Fibroblast of lung (primary cell): ENCODE results near the gene LAYN. TPM values are rescaled to one million over a fixed set of nuclear protein-coding genes. Genes with fewer than 3 reads are reported as not detected.

Experiments used
- DNase-seq, 2 donors: peaks; one replicate each; pipeline versions ENCODE4 v3.0.0 to v3.0.0-alpha.2; 2010; ENCODE audit warnings: low read depth in 2 of 2
- H2AFZ ChIP-seq: 2 replicates; pipeline ENCODE4 v1.5.1; 2012; ENCODE audit warnings: low read length, control low read depth, inconsistent platforms
- H3K27ac ChIP-seq: 2 replicates; pipeline ENCODE4 v1.5.1; 2011; ENCODE audit warnings: low read length, control low read depth; ENCODE audit not compliant: insufficient read depth
- H3K27me3 ChIP-seq: 2 replicates; pipeline ENCODE4 v1.5.1; 2011; ENCODE audit warnings: mild to moderate bottlenecking, low read length; ENCODE audit not compliant: control insufficient read depth, insufficient read depth
- H3K36me3 ChIP-seq: 2 replicates; pipeline ENCODE4 v1.5.1; 2011; ENCODE audit warnings: low read length; ENCODE audit not compliant: control insufficient read depth, insufficient read depth
- H3K4me1 ChIP-seq: 2 replicates; pipeline ENCODE4 v1.5.1; 2011; ENCODE audit warnings: low read length; ENCODE audit not compliant: control insufficient read depth, insufficient read depth; ENCODE audit errors: extremely low read depth
- H3K4me2 ChIP-seq: 2 replicates; pipeline ENCODE4 v1.5.1; 2011; ENCODE audit warnings: low read length, control low read depth; ENCODE audit not compliant: insufficient read depth; ENCODE audit errors: extremely low read depth
- H3K4me3 ChIP-seq, 4 experiments: fragments of 200-600 bp in 1 of 4; sonication (generic) in 1 of 4; replicated peaks in 1 of 4; 2 replicates each; pipeline ENCODE4 v1.5.1; 2011 to 2016; ENCODE audit warnings: low read length in 4 of 4, low read depth in 3 of 4, mild to moderate bottlenecking in 3 of 4, control low read depth in 2 of 4, inconsistent platforms in 1 of 4, mixed read lengths in 1 of 4; ENCODE audit not compliant: insufficient read depth in 1 of 4; ENCODE audit errors: control extremely low read depth in 1 of 4
- H3K79me2 ChIP-seq: 2 replicates; pipeline ENCODE4 v1.5.1; 2012; ENCODE audit warnings: mild to moderate bottlenecking, low read length, inconsistent platforms; ENCODE audit not compliant: control insufficient read depth, insufficient read depth
- H3K9ac ChIP-seq: 2 replicates; pipeline ENCODE4 v1.5.1; 2011; ENCODE audit warnings: mild to moderate bottlenecking, low read length, control low read depth; ENCODE audit not compliant: insufficient read depth
- H3K9me3 ChIP-seq: 2 replicates; pipeline ENCODE4 v1.5.1; 2012; ENCODE audit warnings: low read depth, low read length; ENCODE audit not compliant: control insufficient read depth, insufficient read depth
- H4K20me1 ChIP-seq: 2 replicates; pipeline ENCODE4 v1.5.1; 2011; ENCODE audit warnings: low read length; ENCODE audit not compliant: control insufficient read depth, insufficient read depth; ENCODE audit errors: extremely low read depth
- CTCF ChIP-seq, 2 donors: IDR thresholded peaks in 1 of 2; conservative IDR thresholded peaks in 1 of 2; 1 replicate in 1 of 2; 2 replicates in 1 of 2; pipeline ENCODE4 v1.5.1; 2011 to 2012; ENCODE audit warnings: low read length in 2 of 2, control low read depth in 1 of 2, inconsistent platforms in 1 of 2, low read depth in 1 of 2, mild to moderate bottlenecking in 1 of 2
- EZH2 ChIP-seq: IDR thresholded peaks from 2 replicates; pipeline ENCODE4 v1.5.1; 2012; ENCODE audit warnings: low read length, control low read depth, mild to moderate bottlenecking; ENCODE audit errors: missing control alignments
- polyA plus RNA-seq, 2 donors: library from polyadenylated mRNA; depleted of rRNA in 1 of 2; stranded (reverse) in 1 of 2; unstranded in 1 of 2; fragments of >200 nt; gene quantifications; 2 replicates each; pipeline ENCODE4 v1.2.1, GENCODE V29; 2011 to 2012; ENCODE audit warnings: missing spikeins in 1 of 2
- total RNA-seq: library from RNA; depleted of rRNA; stranded (reverse); fragments of >200 nt; gene quantifications from 2 replicates; pipeline ENCODE4 v1.2.1, GENCODE V29; 2014

LAYN gene
- total and polyA plus RNA-seq, 2 donors (not counting 1 experiment from before 2014, with no cell fraction given): 117 to 140 TPM

- DNase-seq: no peak
- TF ChIP-seq EZH2 (no peak), CTCF (conservative IDR thresholded peaks at IDR 0.05 in 1 of 2, IDR thresholded peaks at IDR 0.05 in 1 of 2; ENCODE audit: low read depth in 1 of 2, low read length in 2 of 2) (no peak)
- Histone ChIP-seq H3K79me2 (no peaks in the 10 kb centered on the region), H3K27ac (no peak overlapping the region), H3K4me1 (peaks cover 15% of the 10 kb centered on the region), H2AFZ (no peak overlapping the region), H3K4me2 (no peak overlapping the region), H3K9ac (no peak overlapping the region), H3K27me3 (no peaks in the 10 kb centered on the region), H3K36me3 (no peaks in the 10 kb centered on the region), H3K9me3 (no peaks in the 10 kb centered on the region), H4K20me1 (no peaks in the 10 kb centered on the region), H3K4me3 (no peak overlapping the region)
Measured at GRCh38 chr11:111535281-111535680, 5.2 kb upstream of the LAYN start.

- DNase-seq: no peak
- Histone ChIP-seq H4K20me1 (no peaks in the 10 kb centered on the region), H3K27ac (no peak overlapping the region), H3K27me3 (no peaks in the 10 kb centered on the region), H3K9ac (no peak overlapping the region), H3K36me3 (no peaks in the 10 kb centered on the region), H3K79me2 (no peaks in the 10 kb centered on the region), H3K4me3 (no peak overlapping the region), H3K4me2 (no peak overlapping the region), H3K4me1 (peaks cover 7% of the 10 kb centered on the region), H2AFZ (no peak overlapping the region), H3K9me3 (no peaks in the 10 kb centered on the region)
- TF ChIP-seq CTCF (conservative IDR thresholded peaks at IDR 0.05 in 1 of 2, IDR thresholded peaks at IDR 0.05 in 1 of 2; ENCODE audit: low read depth in 1 of 2, low read length in 2 of 2): no peak
- TF ChIP-seq EZH2: no peak
Measured at GRCh38 chr11:111537336-111537860, 3.1 kb upstream of the LAYN start.

- Histone ChIP-seq H2AFZ (no peak overlapping the region), H3K27ac (no peak overlapping the region), H3K79me2 (peaks cover 2% of the 10 kb centered on the region), H3K9me3 (no peaks in the 10 kb centered on the region), H3K4me1 (peaks cover 7% of the 10 kb centered on the region), H3K36me3 (no peaks in the 10 kb centered on the region), H3K9ac (no peak overlapping the region), H3K4me2 (no peak overlapping the region), H3K4me3 (no peak overlapping the region), H4K20me1 (no peaks in the 10 kb centered on the region), H3K27me3 (no peaks in the 10 kb centered on the region)
- TF ChIP-seq CTCF (conservative IDR thresholded peaks at IDR 0.05 in 1 of 2, IDR thresholded peaks at IDR 0.05 in 1 of 2; ENCODE audit: low read depth in 1 of 2, low read length in 2 of 2): no peak
- no peak for TF ChIP-seq EZH2
- no peak for DNase-seq
Measured at GRCh38 chr11:111538407-111539114, 2.0 kb upstream of the LAYN start.
